CD4-positive, alpha-beta T cell treated with Interleukin-4 for 4 hours (primary cell): ENCODE data around the gene PEX11G.

Source experiments
- DNase-seq: peaks from one replicate; pipeline ENCODE4 v3.0.0-alpha.2; 2020

Gene PEX11G

GRCh38 chr19:7488736-7489353 lies at the start of gene PEX11G:
TSS of gene PEX11G (minus strand) at chr19:7489035. CDS start at chr19:7489010, 25 bp downstream.
- peak; percentile 84 for DNase-seq

GRCh38 chr19:7535998-7536695 lies 47.3 kb upstream of the PEX11G start:
- no peak for DNase-seq

GRCh38 chr19:7535047-7535997 lies 46.5 kb upstream of the PEX11G start, which contains the start of gene PNPLA6:
TSS of gene PNPLA6 (plus strand) at chr19:7535717. CDS start at chr19:7535789, 72 bp downstream.
- DNase-seq: peak; percentile 86

- peak; percentile 16 for DNase-seq
Measured at GRCh38 chr19:7534531-7535046, 45.8 kb upstream of the PEX11G start.

- DNase-seq: peak; percentile 86
Measured at GRCh38 chr19:7533925-7534480, 45.2 kb upstream of the PEX11G start.

GRCh38 chr19:7533281-7533885 lies 44.5 kb upstream of the PEX11G start:
- DNase-seq: no peak

- DNase-seq: no peak
Measured at GRCh38 chr19:7529610-7530490, 41.0 kb upstream of the PEX11G start.

- DNase-seq: no peak
Measured at GRCh38 chr19:7529246-7529600, 40.4 kb upstream of the PEX11G start.

GRCh38 chr19:7528522-7529245 lies 39.8 kb upstream of the PEX11G start:
- no peak for DNase-seq

GRCh38 chr19:7528192-7528519 lies 39.3 kb upstream of the PEX11G start:
- DNase-seq: no peak

GRCh38 chr19:7527516-7528191 lies 38.8 kb upstream of the PEX11G start:
- DNase-seq: no peak

GRCh38 chr19:7526059-7526929 lies 37.5 kb upstream of the PEX11G start:
- no peak for DNase-seq

GRCh38 chr19:7524992-7525739 lies 36.3 kb upstream of the PEX11G start:
- no peak for DNase-seq

GRCh38 chr19:7524523-7524922 lies 35.7 kb upstream of the PEX11G start:
- DNase-seq: no peak

GRCh38 chr19:7522923-7523667 lies 34.3 kb upstream of the PEX11G start:
- DNase-seq: no peak

GRCh38 chr19:7522072-7522922 lies 33.5 kb upstream of the PEX11G start, which contains the start of gene MCOLN1:
TSS of gene MCOLN1 (plus strand) at chr19:7522624. CDS start at chr19:7522751, 127 bp downstream.
- peak; percentile 97 for DNase-seq
